ENCODE measurements around the gene IFIT1. TPM values are rescaled to one million over a fixed set of nuclear protein-coding genes. Genes with fewer than 3 reads are reported as not detected.

Gene IFIT1
- total and polyA plus RNA-seq, 4 experiments from 2014 or later: 4.3 to 15.2 (median 5.7) TPM

DNA sequence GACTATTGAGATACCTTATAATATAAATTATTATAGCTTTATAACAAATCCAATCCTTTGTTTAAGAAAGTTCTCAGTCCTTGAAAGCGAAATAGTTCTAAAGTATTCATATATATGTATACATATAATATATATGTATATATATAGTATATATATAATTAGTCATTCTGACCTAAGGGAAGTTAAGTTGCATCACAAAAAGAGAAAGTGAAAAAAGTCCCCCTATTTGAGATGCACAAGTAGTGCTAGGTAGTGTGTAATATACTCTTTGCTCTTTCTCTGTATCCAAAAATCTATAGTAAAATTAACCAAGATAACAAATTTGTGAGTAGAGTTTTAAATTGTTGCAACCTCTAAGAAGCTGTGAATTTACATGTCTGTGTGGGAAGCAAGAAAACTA is 27.9 kb upstream of the IFIT1 start:
- no peak overlapping the region for H3K27ac Mint-ChIP-seq
- H3K9me3 Mint-ChIP-seq: peaks cover 0 to 6% (median 0%) of the 10 kb centered on the region in 8 donors
- DNase-seq: no peak
- H3K4me3 Mint-ChIP-seq: no peak overlapping the region
- CTCF ChIA-PET (ENCODE audit: partially characterized antibody): interaction anchor here (1.1 kb wide), 1 partner anchor 9 kb away, joined by 4 read pairs; no protein-coding TSS in a partner anchor
- Histone ChIP-seq H3K9me3 (ENCODE audit: control insufficient read depth in 1 of 2, low read length in 2 of 2) (no peaks in the 10 kb centered on the region), H3K36me3 (ENCODE audit: insufficient read depth, low read length) (no peaks in the 10 kb centered on the region), H3K27me3 (ENCODE audit: insufficient read depth, low read length) (no peaks in the 10 kb centered on the region), H3K27ac (ENCODE audit: low read depth, low read length) (no peak overlapping the region), H3K4me1 (ENCODE audit: insufficient read depth, low read length) (peaks cover 19% of the 10 kb centered on the region), H3K4me3 (ENCODE audit: low read length in 2 of 2) (no peak overlapping the region)
- H3K36me3 Mint-ChIP-seq: no peaks in the 10 kb centered on the region
- POLR2A ChIA-PET (ENCODE audit: partially characterized antibody): interaction anchor here (0.9 kb wide), 1 partner anchor 33 kb away, joined by 3 read pairs; no protein-coding TSS in a partner anchor
- peaks cover 16 to 27% (median 20%) of the 10 kb centered on the region in 4 donors for H3K4me1 Mint-ChIP-seq
- intact Hi-C loops (cut with micrococcal nuclease): no loop called here
- H3K27me3 Mint-ChIP-seq: peaks cover 0 to under 1% of the 10 kb centered on the region in 2 donors

DNA sequence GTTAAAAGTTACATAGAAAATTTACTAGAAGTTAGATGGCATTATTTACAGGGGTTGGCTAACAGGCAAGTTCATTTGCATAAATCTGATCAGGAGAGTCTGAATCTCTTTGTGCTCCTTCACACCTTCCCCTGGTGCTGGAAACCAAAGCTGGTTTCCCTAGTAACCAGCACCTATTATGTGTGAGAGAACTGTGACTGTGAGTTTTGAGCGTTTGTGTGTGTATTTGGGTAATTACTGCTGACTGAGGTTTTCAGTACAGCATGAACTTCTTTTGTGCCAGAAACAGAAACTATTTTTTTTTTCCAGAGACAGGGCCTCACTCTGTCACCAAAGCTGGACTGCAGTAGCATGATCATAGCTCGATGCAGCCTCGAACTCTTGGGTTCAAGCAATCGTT is 24.9 kb upstream of the IFIT1 start:
- Mint-ChIP-seq H3K4me1 (peaks cover 18 to 22% (median 20%) of the 10 kb centered on the region in 4 donors), H3K36me3 (no peaks in the 10 kb centered on the region), H3K27me3 (peaks cover 2% of the 10 kb centered on the region in 2 donors), H3K27ac (peak overlapping the region in 2 of 7 donors; percentile 75 to 78), H3K4me3 (peak overlapping the region in 1 of 8 donors; percentile 16), H3K9me3 (peaks cover 0 to 6% (median 0%) of the 10 kb centered on the region in 8 donors)
- no peaks in the 10 kb centered on the region for H3K27me3 ChIP-seq (ENCODE audit: insufficient read depth, low read length)
- no peak overlapping the region for H3K27ac ChIP-seq (ENCODE audit: low read depth, low read length)
- intact Hi-C loops (cut with micrococcal nuclease): loop anchor here (5.0 kb wide), 1 partner anchor 195 kb away; no protein-coding TSS in a partner anchor
- DNase-seq: peak in 4 of 5 donors; percentile 14 to 36 (median 28)
- H3K9me3 ChIP-seq (ENCODE audit: control insufficient read depth in 1 of 2, low read length in 2 of 2): no peaks in the 10 kb centered on the region
- peaks cover 19% of the 10 kb centered on the region for H3K4me1 ChIP-seq (ENCODE audit: insufficient read depth, low read length)
- ChIA-PET POLR2A (ENCODE audit: partially characterized antibody) (interaction anchor here (1.6 kb wide), 1 partner anchor 32 kb away, joined by 5 read pairs; no protein-coding TSS in a partner anchor), CTCF (ENCODE audit: partially characterized antibody) (interaction anchor here (0.9 to 3.6 kb wide), 7 partner anchors 10 to 76 kb away, joined by 4 to 24 read pairs (median 6); partner anchors contain the start of genes IFIT1B and IFIT2)
- no peak overlapping the region for H3K4me3 ChIP-seq (ENCODE audit: low read length in 2 of 2)
- H3K36me3 ChIP-seq (ENCODE audit: insufficient read depth, low read length): no peaks in the 10 kb centered on the region

DNA sequence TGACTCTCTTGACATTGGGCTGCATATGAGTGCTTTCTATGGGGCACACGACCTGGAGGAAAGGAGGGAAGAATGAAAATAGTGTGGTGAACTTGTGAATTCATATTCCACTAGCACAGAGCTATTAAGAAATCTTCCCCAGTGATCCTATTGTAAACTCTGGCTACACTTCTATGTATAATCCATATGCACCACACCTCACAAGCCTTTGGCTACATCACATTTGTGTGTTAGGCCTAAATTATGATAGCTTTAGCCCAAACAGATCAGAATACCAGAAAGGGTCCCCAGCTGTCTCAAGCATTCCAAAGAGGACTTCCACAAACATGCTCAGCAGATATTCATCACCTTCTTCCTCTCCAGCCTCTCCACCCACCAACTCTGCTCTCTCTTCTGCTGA is 24.3 kb upstream of the IFIT1 start:
- Histone ChIP-seq H3K27me3 (ENCODE audit: insufficient read depth, low read length) (no peaks in the 10 kb centered on the region), H3K9me3 (ENCODE audit: control insufficient read depth in 1 of 2, low read length in 2 of 2) (no peaks in the 10 kb centered on the region), H3K36me3 (ENCODE audit: insufficient read depth, low read length) (no peaks in the 10 kb centered on the region), H3K27ac (ENCODE audit: low read depth, low read length) (no peak overlapping the region), H3K4me1 (ENCODE audit: insufficient read depth, low read length) (peaks cover 19% of the 10 kb centered on the region), H3K4me3 (ENCODE audit: low read length in 2 of 2) (no peak overlapping the region)
- Mint-ChIP-seq H3K27me3 (peaks cover 2% of the 10 kb centered on the region in 2 donors), H3K4me1 (peaks cover 16 to 21% (median 19%) of the 10 kb centered on the region in 4 donors), H3K27ac (peak overlapping the region in 2 of 7 donors; percentile 75 to 78), H3K9me3 (peaks cover 0 to 6% (median 0%) of the 10 kb centered on the region in 8 donors), H3K36me3 (no peaks in the 10 kb centered on the region), H3K4me3 (no peak overlapping the region)
- ChIA-PET CTCF (ENCODE audit: partially characterized antibody) (interaction anchor here (0.9 to 3.6 kb wide), 11 partner anchors 10 to 112 kb away, joined by 4 to 24 read pairs (median 6); partner anchors contain the start of genes IFIT1B and IFIT2), POLR2A (ENCODE audit: partially characterized antibody) (interaction anchor here (1.6 kb wide), 1 partner anchor 33 kb away, joined by 5 read pairs; no protein-coding TSS in a partner anchor)
- intact Hi-C loops (cut with micrococcal nuclease): loop anchor here (2.0 to 5.0 kb wide), 2 partner anchors 67 to 194 kb away; no protein-coding TSS in a partner anchor
- DNase-seq: no peak

DNA sequence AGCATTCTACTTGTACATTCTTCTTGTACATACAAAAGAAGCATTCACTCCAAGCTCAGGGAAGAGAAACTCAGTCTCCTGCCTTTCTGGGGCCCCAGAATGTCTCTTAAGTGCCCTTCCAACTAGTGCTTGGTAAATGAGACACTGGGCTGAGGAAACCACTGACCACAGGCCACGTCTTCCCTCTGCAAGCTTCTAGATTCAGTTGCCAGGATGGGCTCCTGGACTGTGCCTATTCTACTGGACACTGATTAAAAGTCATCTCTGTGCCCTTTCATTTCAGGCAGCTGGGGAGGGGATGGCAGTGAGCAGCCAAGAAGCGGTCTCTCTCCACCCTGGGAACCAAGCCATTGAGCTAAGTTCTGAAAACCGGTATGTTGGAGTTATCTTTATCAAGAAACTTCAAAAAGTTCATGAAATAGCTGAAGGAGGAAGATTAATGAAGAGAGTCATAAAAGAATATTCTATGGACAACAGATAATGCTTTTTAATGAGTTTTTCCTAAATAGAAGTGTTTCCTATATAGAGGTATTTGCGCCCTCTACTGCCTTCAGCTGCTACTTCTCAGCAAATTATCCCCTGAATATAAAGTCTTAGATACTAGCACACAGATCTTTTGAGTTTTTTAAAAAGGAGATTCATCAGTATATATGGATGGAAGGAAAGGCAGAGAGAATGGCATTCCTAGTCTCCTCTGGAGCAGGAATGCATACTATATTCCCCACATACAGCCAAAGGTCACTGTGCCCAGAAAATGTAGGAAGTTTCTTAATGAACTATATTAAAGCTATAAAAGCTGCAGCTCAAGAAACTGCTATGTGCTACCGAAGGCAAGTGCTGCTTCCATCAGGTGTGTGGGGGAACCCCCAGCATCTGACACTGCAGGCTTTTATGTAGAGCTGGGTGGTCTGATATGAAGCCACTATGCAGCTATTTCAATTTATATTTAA is 23.0 kb upstream of the IFIT1 start:
- Mint-ChIP-seq H3K9me3 (peaks cover 0 to 6% (median 0%) of the 10 kb centered on the region in 8 donors), H3K4me3 (no peak overlapping the region), H3K36me3 (no peaks in the 10 kb centered on the region), H3K27ac (no peak overlapping the region), H3K4me1 (peaks cover 11 to 17% (median 13%) of the 10 kb centered on the region in 4 donors), H3K27me3 (peaks cover 2% of the 10 kb centered on the region in 2 donors)
- CTCF ChIA-PET (ENCODE audit: partially characterized antibody): interaction anchor here (0.6 to 3.6 kb wide), 30 partner anchors 9 to 193 kb away, joined by 3 to 24 read pairs (median 4); partner anchors contain the start of genes IFIT1, IFIT1B, IFIT2 and IFIT3
- intact Hi-C loops (cut with micrococcal nuclease): loop anchor here (1.0 to 5.0 kb wide), 3 partner anchors 69 to 193 kb away; no protein-coding TSS in a partner anchor
- POLR2A ChIA-PET (ENCODE audit: partially characterized antibody): interaction anchor here (1.6 to 1.7 kb wide), 2 partner anchors 34 to 67 kb away, joined by 5 to 9 read pairs; partner anchors contain the start of gene IFIT2
- Histone ChIP-seq H3K27ac (ENCODE audit: low read depth, low read length) (no peak overlapping the region), H3K4me1 (ENCODE audit: insufficient read depth, low read length) (peaks cover 15% of the 10 kb centered on the region), H3K27me3 (ENCODE audit: insufficient read depth, low read length) (no peaks in the 10 kb centered on the region), H3K4me3 (ENCODE audit: low read length in 2 of 2) (no peak overlapping the region), H3K9me3 (ENCODE audit: control insufficient read depth in 1 of 2, low read length in 2 of 2) (no peaks in the 10 kb centered on the region), H3K36me3 (ENCODE audit: insufficient read depth, low read length) (no peaks in the 10 kb centered on the region)
- DNase-seq: peak in 4 of 5 donors; percentile 16 to 22 (median 19)

DNA sequence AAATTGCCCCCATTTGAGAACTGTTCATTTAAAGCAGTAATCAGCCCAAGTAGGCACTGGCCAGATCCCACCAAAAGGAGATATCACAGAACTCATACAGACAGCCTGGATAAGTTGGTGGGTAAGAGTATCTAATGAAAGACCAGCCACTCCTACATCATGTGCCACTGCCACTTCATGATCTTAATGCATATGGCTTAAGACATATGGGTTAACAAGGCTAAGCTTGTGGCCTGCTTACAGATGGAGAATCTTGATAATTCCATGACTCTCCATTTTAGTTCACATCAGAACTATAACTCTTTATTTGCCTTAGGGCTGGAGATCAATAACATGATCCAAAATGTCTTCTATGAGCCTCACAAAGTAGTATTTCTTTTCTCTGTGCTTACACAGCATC is 21.3 kb upstream of the IFIT1 start:
- Mint-ChIP-seq H3K36me3 (no peaks in the 10 kb centered on the region), H3K9me3 (peaks cover 0 to 1% (median 0%) of the 10 kb centered on the region in 8 donors), H3K4me1 (peaks cover 11 to 17% (median 11%) of the 10 kb centered on the region in 4 donors), H3K27ac (no peak overlapping the region), H3K4me3 (no peak overlapping the region), H3K27me3 (peaks cover 2% of the 10 kb centered on the region in 2 donors)
- Histone ChIP-seq H3K4me1 (ENCODE audit: insufficient read depth, low read length) (peaks cover 15% of the 10 kb centered on the region), H3K4me3 (ENCODE audit: low read length in 2 of 2) (no peak overlapping the region), H3K36me3 (ENCODE audit: insufficient read depth, low read length) (no peaks in the 10 kb centered on the region), H3K27me3 (ENCODE audit: insufficient read depth, low read length) (no peaks in the 10 kb centered on the region), H3K27ac (ENCODE audit: low read depth, low read length) (no peak overlapping the region), H3K9me3 (ENCODE audit: control insufficient read depth in 1 of 2, low read length in 2 of 2) (no peaks in the 10 kb centered on the region)
- DNase-seq: no peak
- CTCF ChIA-PET (ENCODE audit: partially characterized antibody): interaction anchor here (1.2 to 1.3 kb wide), 2 partner anchors 76 to 192 kb away, joined by 3 read pairs; no protein-coding TSS in a partner anchor
- intact Hi-C loops (cut with micrococcal nuclease): no loop called here
- POLR2A ChIA-PET (ENCODE audit: partially characterized antibody): no interaction called here

DNA sequence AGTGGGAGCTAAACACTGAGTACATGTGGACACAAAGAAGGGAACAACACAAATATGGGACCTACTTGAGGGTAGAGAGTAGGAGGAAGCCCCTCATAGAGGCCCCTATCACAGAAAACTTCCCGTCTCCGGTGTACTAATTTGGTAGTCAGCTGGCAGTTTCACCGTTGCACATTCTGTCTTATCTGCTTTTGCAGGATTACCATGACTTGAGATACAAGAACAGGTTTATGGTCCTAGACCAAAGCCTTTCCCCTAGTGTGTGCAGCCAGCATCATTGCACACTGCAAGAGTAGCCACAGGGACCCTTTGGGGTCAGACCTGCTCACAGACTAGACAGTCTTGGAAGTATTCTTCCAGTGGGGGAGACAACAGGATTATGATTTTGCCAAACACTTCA is 20.4 kb upstream of the IFIT1 start:
- Histone ChIP-seq H3K4me3 (ENCODE audit: low read length in 2 of 2) (no peak overlapping the region), H3K9me3 (ENCODE audit: control insufficient read depth in 1 of 2, low read length in 2 of 2) (no peaks in the 10 kb centered on the region), H3K27me3 (ENCODE audit: insufficient read depth, low read length) (no peaks in the 10 kb centered on the region), H3K4me1 (ENCODE audit: insufficient read depth, low read length) (peaks cover 15% of the 10 kb centered on the region), H3K27ac (ENCODE audit: low read depth, low read length) (no peak overlapping the region), H3K36me3 (ENCODE audit: insufficient read depth, low read length) (no peaks in the 10 kb centered on the region)
- ChIA-PET POLR2A (ENCODE audit: partially characterized antibody) (no interaction called here), CTCF (ENCODE audit: partially characterized antibody) (interaction anchor here (1.1 to 1.2 kb wide), 2 partner anchors 18 to 77 kb away, joined by 3 read pairs; no protein-coding TSS in a partner anchor)
- Mint-ChIP-seq H3K9me3 (no peaks in the 10 kb centered on the region), H3K4me1 (peaks cover 9 to 14% (median 11%) of the 10 kb centered on the region in 4 donors), H3K27me3 (peaks cover 2% of the 10 kb centered on the region in 2 donors), H3K4me3 (no peak overlapping the region), H3K36me3 (no peaks in the 10 kb centered on the region), H3K27ac (no peak overlapping the region)
- no peak for DNase-seq
- intact Hi-C loops (cut with micrococcal nuclease): no loop called here

All from CD4-positive, alpha-beta memory T cell (primary cell).